NCI-H526 (cell line): ENCODE data around the gene GRPEL1.
"Not testable (repeated sequence)": the region's sequence is repeated elsewhere in the genome, so short reads cannot be mapped to it uniquely, and the experiment has no call there.

ENCODE experiments used
- DNase-seq, 2 experiments: peaks; one replicate each; lab custom pipeline; 2025; lab: John Stamatoyannopoulos, UW

The GRPEL1 gene

DNA sequence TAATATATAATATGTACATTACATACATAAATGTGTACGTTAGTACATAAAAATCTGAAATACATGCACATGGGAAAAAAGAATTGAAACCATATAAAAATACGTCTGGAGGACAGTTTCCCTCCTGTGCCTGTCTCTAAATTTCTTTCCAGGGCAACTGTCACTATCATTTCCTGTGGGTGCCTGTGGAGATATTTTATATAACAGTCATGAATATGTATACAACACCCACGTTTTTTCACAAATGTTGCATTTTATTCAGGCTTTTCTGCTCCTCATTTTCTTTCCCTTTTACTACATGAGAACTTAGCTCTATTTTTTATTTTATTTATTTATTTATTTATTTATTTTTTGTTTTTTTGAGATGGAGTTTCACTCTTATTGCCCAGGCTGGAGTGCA is 24.2 kb upstream of the GRPEL1 start:
- no peak for DNase-seq

DNA sequence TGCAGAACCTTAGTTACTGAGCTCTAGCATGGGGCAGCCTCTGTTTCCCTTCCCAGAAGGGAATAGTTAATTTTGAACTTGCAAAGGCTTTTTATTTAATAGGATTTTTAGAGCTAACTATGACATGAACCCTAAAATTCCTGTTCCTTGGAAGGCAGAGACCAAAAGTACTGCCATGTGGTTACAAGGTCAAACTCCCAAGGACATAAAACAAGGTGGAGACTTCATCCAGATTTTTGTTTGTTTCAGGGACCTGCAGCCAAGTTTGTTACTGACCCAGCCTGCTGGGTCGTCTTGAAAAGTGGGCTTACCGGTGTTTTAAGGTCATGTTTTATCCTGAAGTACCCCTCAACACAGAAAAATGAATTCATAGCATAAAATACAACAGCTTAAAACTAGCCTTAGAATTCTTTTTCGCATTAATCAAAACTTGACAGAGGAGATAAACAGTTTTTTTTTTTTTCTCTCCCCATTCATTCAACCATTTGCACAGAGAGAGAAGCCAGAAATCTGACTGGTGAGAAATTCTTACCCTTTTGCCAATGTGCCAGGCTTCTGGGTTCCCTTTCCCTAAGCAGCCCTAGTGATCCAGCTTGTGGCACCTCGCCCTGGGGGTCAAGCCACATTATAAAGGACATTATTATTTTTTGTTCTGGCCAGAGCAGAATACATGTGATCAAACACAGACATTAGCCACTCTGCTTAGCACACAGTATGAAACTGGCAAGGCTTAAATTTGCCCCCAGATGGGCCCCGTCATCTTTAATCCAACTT is 21.5 kb upstream of the GRPEL1 start:
- no peak for DNase-seq

DNA sequence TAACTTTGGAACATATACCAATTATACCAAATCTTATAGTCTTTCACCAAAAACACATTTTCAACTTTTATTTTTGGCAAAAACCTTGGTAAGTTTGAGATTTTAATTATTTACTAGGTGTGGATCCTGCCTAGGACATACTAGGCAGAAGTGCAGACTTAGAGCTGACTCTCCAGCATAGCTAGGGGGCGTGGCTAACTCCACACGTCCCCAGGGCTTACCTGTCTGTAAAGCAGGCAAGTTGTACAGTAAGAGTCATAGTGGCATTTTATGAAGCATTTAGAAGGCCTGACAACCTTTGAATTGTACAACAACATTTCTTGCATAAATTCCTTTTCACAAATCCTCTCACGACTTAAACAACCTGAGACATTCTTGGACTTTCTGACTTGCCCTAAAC is 19.2 kb upstream of the GRPEL1 start:
- peak in 1 of 2 experiments; percentile 10 for DNase-seq

DNA sequence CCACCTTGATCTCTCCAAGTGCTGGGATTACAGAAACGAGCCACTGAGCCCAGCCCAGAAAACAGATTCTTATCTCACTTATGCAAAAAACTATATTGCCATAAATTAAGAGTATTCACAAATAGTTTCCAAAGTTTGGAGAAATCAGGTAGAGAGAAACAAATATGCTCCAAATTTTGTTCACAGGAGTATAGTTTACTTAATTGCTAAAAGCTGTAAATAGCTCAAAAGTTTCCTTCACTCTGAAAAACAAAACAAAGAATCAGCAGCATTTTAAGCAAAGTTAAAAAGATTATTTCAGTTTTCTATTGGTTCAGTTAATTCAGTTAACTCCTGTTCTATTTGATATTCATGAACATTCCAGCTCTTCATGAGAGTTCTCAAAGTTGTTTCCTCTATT is 18.5 kb upstream of the GRPEL1 start:
- DNase-seq, result peak in 1 of 2 experiments; percentile 23

DNA sequence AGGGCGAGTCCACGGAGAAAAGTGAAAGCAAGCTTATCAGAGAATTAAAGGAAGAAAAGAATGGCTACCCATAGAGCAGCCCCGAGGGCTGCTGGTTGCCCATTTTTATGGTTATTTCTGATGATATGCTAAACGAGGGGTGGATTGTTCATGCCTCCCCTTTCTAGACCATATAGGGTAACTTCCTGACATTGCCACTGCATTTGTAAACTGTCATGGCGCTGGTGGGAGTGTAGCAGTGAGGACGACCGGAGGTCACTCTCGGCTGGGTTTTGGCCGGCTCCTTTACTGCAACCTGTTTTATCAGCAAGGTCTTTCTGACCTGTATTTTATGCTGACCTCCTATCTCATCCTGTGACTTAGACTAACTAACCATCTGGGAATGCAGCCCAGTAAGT is 16.7 kb upstream of the GRPEL1 start:
- not testable (repeated sequence) for DNase-seq

DNA sequence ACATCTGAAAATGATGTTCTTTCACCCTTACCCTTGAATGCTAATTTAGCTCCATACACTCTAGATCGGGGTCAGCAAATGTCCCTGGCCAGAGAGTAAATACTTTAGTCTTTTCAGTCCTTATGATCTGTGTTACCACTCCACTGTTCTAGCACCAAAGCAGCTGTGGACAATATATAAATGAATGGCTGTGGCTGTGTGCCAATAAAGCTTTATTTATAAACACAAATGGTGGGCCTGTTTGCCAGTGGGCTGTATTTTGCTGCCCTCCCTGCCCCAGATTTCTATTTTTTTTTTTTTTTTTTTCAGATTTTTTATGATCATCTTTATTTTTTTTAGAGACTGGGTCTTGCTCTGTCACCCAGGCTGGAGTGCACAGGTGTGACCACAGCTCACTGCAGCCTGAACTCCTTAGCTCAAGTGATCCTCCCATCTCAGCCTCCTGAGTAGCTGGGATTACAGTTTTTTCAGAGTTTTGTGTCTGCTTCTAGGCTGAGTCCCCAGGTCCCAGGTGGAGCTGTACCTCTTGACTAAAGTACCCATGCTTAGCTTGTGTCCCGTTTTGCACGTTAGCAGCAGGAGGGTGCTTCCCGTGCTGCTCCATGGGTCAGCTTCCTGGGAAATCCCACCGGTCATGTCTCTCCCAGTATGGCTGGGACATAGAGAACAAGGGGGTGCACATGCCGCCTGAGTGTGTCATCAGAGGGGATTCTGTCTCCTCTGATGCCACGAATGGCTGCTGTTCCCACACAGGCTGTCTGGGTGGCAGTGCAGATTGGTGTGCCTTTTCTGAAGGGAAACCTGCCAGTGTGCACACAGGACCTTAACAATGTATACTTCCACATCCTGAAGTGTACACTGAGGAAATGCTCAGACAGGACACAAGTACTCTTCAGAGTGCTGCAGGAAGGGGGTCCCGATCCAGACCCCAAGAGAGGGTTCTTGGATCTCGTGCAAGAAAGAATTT is 16.0 kb upstream of the GRPEL1 start:
- DNase-seq, result no peak

DNA sequence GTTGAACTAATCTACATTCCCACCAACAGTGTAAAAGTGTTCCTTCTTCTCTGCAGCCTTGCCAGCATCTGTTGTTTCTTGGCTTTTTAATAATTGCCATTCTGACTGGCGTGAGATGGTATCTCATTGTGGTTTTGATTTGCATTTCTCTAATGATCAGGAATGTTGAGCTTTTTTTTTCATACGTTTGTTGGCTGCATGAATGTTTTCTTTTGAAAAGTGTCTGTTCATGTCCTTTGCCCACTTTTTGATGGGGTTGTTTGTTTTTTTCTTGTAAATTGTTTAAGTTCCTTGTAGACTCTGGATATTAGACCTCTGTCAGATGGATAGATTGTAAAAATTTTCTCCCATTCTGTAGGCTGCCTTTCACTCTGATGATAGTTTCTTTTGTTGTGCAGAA is 12.0 kb upstream of the GRPEL1 start:
- DNase-seq, result peak in 1 of 2 experiments; percentile 28

DNA sequence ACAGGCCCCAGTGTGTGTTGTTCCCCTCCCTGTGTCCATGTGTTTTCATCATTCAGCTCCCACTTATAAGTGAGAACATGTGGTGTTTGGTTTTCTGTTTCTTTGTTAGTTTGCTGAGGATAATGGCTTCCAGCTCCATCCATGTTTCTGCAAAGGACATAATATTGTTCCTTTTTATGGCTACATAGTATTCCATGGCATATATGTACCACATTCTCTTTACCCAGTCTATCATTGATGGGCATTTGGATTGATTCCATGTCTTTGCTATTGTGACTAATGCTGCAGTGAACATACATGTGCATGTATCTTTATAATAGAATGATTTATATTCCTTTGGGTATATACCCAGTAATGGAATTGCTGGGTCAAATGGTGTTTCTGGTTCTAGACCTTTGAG is 11.6 kb upstream of the GRPEL1 start:
- not testable (repeated sequence) for DNase-seq

DNA sequence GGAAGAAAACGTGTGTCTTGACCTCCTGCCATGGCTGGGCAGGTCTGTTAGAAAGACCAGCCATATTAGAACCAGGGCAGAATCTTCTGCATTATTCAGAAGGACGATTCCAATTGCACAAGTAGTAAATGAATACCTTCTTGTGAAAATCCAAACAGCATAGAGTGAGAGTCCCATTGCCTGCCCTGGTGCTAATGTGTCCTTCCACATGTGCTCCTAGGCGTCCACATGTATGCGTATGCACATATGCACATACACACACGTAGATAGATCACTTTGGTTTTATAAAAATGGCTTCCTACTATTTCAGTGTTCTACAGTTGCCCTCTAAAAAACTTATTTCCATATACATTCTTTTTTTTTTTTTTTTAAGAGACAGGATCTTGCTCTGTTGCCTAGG is 10.2 kb upstream of the GRPEL1 start:
- no peak for DNase-seq

DNA sequence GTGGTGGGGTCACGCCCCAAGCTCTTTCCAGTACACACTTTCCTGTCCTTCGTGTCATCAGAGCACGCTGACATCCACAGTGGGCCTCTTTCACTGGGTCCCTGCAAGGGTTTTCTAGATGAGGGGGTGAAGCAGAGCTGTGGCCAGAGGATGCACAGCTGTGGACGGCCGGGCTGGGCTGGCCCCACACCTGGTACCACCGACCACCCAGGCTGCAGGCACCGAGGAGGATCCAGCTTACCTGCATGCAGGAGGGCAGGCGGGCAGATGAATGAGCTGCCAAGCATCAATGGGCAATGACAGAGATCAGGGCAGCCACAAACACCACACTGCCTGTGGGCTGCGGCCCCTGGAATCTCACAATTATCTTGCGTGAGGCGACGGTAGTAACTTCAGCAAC is 9.5 kb upstream of the GRPEL1 start:
- no peak for DNase-seq

DNA sequence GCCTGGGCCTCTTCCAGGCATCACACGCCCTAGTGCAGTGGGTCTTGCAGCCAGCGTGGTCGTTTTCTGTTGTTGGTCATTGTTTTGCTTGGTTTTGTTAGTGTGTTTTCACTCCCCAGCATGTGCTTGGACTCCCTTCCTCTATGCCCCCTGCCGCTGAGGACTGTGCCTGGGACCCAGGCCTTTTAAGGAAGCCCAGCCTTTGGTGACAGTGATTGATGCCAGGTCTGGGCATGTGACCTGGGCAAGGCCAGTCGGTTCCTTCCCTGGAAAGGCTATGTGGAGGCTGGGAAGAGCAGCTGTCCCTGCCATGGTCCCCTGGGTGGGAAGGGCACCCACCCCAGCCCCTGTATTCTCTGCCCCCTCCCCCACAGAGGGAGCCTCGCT is 8.8 kb upstream of the GRPEL1 start:
- DNase-seq, result no peak

DNA sequence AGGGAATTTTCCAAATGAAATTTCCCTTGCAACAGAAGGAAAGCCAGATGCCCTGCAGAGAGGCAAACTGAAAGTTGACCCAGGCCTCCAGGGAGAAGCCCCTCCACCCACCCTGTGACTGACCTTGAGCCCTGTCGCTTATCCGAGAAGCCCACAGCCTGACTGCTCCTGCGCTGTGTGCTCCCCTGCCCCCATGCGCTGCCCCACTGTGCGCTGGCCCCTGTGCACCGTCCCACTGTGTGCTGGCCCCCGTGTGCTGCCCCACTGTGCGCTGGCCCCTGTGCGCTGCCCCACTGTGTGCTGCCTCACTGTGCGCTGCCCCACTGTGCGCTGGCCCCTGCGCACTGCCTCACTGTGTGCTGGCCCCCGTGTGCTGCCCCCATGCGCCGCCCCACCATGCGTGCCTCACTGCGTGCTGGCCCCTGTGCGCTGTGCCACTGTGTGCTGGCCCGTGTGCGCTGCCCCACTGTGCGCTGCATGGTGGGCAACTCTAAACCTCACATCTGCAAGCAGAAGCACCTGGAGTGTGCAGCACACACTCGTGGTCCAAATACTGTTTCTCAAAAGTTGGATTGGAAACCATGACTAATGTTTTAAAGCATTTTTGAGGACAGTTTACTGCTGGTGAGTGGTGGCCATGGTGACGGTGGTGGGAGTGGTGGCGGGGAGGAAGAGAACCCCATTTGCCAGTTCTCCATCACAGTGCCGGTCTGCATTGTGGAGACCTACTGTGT is 8.3 kb upstream of the GRPEL1 start:
- peak in 1 of 2 experiments; percentile 18 for DNase-seq

DNA sequence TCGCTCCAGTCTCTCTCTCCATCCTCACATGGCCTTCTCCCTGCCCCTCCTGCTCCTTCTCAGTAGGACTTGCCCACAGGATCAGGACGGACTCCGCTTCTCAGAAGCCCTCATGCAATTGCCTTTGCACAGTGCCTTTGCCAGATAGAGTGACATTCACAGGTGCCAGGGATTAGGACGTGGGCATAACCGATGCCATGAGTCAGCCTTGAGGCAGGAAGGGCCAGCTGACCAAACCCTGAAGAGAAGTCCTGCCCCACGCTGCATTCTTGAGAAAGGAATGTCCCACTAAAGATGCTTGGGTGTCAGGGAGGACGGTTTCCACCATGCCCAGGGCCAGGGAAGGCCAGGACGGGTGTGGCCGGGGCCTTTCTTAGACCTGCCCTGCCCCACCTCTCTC is 6.6 kb upstream of the GRPEL1 start:
- DNase-seq, result no peak

DNA sequence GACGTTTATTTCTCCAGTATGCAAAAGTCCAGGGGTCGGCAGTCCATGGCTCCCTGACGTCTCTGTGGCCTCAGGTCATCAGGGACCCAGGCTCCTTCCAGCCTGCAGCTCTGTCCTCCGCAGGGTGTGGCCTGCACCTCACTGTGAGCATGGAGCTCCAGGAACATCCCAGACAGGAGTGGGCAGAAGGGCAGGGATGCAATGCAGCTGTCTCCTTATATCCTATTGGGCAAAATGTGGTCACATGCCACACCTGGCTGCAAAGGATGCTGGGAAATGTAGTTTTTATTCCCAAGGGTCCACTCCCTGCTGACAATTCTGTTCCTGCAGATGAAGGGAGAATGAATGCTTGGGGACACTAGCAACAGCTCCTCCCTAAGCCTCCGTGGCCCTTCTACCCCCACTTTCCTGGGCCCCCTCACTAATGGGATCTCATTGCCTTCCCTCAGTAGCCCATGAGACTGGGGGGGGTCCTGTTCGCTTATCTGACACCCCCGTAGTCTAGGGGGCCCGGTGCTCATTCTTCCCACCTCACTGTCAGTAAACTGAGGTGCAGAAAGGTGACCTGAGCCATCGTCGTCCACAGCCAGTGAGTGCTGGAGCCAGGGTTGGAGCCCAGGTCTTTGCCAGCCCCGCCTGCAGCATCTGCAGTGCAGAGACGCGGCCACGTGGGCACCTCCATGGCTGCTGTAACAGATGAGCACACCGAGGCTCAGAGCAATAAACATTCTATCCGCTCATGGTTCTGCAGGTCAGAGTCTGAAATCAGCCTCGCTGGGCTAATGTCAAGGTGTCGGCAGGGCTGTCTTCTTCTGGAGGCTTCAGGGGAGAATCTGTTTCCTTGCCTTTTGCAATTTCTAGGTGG is 5.9 kb upstream of the GRPEL1 start:
- peak; percentile 71 to 90 for DNase-seq

DNA sequence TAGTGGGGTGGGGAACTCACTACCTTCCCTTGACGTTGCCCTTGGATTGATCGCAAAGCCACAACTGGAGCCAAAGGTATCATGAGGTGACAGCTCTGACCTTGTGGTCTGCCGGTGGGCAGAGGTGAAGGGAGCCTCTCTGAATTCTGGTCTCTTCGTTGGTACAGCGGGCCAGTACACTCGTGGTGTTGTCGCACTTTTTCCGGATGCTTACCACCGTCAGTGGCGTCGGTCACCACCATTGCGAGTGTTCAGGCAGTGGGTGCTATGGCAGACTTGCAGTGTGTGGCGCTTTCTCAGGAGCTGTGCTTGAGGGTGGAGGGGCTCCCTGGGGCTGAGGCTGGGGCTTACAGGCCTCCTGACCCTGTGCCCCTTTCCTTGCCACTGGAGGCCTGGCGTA is 5.2 kb upstream of the GRPEL1 start:
- DNase-seq, result no peak

DNA sequence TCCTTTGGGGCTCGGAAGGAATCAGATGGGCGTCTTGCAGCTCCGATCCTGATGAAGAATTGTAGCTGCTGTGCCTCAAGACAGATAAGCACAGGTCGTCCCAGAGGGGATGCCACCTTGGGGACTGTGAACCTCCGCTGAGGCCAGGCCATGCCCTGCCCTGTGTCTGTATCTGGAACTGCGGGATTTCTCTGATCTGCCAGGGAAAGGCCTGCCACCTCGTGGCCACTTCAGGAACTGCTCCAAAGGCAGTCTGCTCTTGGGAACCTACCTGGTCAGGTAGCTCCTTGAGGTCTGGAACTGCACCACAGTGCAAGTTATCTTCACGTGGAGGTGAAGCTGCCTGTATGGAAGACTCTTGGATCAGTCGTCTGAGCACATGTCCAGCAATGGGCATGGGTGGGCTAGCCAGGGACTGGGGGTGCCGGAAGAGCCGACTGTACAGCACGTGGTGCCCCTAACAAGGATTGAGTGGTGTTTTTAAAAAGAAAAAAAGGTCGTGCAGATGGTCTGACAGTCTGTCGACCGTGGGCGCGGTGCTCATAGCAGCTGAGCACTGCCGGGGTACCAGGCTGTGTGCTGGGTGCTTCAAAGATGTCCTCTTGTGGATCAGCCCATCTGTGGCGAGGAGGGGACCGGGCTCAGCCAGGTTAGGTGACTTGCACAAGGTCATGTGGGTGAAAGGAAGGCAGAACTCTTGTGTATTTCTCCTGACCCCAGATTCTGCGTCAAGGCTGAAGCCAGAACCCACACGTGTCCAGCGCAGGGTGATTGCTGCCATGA is 3.1 kb upstream of the GRPEL1 start:
- peak; percentile 58 to 91 for DNase-seq

DNA sequence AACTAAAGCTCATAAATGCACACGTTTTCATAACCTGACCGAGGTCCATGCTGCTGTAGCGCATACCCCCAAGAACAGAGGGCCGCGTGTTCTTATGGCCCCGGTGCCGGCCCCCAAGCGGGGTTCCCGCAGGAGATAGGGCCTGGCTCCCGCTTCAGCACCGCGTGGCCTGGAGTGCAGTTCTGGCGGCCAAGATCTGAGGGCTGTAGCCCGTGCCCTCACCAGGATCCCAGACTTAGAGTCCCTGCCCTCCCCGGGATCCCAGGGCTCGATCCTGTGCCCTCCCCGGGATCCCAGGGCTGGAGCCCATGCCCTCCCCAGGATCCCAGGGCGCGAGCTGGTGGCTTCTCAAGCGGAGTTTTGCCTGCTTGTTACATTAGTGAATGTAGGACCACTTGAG is 1.0 kb upstream of the GRPEL1 start:
- peak in 1 of 2 experiments; percentile 49 for DNase-seq

DNA sequence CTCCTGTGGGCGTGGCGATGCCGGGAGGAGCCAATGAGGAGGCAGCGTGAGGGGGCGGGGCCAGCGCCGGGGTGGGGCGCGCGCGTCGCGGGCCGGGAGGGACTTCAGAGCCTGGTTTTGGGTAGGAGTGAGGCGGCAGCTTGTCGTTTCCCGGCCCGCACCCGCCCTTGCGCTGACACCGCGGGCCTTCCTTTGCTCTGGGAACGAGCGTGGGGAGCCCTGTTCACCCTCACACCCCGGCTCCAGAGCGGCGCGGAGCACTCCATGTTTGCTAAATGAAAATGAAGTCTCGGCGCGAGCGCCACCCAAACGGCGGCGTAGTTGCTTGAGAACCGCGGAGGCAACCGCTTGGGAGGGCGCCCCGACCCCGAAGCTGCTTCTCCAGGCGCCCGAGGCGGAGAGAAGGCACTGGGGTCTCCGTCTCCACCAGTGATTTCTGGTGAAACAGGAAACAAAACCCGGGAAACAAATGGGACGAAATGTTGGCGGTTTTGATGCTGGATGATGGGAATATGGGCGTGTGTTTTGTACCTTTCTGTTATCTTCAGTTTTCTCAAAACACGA is 497 bp upstream of the GRPEL1 start:
- peak in 1 of 2 experiments; percentile 70 for DNase-seq

DNA sequence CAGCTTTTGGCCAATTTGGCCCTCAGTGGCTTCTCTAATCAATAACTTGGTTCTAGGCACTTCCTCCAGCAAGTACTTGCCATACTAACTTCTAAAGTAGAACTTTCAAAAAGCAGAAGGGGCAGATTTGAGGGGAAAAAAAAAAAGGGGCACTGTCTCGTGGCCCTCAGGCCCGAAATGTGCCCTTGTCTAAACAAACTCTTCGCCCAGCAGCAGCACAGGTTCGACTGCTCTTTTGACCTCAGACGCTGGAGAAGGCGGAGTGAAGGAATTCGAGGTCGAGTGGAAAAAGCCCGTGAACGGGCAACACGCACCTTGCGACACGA is 775 bp downstream of the GRPEL1 start:
- DNase-seq, result no peak

DNA sequence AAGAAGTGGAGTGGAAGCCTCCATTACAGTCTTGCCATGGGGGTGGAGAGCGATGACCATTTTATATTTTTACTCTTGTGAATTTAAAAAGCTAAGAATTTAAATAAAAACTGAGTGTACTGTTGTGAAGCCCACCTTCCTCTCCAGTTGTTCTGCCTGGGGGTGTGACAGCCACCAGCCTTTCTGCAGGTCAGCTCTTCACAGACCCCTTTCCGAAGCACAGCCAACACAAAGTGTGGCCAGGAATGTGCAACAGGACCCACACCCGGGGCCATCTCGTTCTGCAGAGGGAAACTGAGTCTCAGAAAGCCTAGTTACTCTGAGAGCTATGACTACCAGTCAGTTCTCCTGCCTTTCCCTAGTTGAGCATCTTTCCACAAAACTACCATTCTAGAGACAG is 1.4 kb downstream of the GRPEL1 start:
- DNase-seq, result no peak
